ENCODE data around the gene CD55.
"Not testable (repeated sequence)": the region's sequence is repeated elsewhere in the genome, so short reads cannot be mapped to it uniquely, and the experiment has no call there.

Gene CD55

GRCh38 chr1:207305489-207305873 is 16.0 kb upstream of the CD55 start:
- in situ Hi-C loops (cut with HindIII; ENCODE audit: low sequenced_read_pairs), result loop anchor here (5.0 kb wide), 1 partner anchor 98 kb away; no protein-coding TSS in a partner anchor

- in situ Hi-C loops (cut with HindIII; ENCODE audit: low sequenced_read_pairs), result loop anchor here (5.0 kb wide), 1 partner anchor 99 kb away; no protein-coding TSS in a partner anchor
Measured at GRCh38 chr1:207306023-207306422, 15.5 kb upstream of the CD55 start.

- in situ Hi-C loops (cut with HindIII; ENCODE audit: low sequenced_read_pairs), result loop anchor here (5.0 kb wide), 1 partner anchor 99 kb away; no protein-coding TSS in a partner anchor
Measured at GRCh38 chr1:207306603-207307002, 14.9 kb upstream of the CD55 start.

- in situ Hi-C loops (cut with HindIII; ENCODE audit: low sequenced_read_pairs), result loop anchor here (5.0 kb wide), 1 partner anchor 101 kb away; no protein-coding TSS in a partner anchor
Measured at GRCh38 chr1:207308451-207309190, 12.9 kb upstream of the CD55 start.

GRCh38 chr1:207309745-207310273 is 11.7 kb upstream of the CD55 start:
- in situ Hi-C loops (cut with HindIII; ENCODE audit: low sequenced_read_pairs), result loop anchor here (5.0 kb wide), 1 partner anchor 103 kb away; no protein-coding TSS in a partner anchor

- in situ Hi-C loops (cut with HindIII; ENCODE audit: low sequenced_read_pairs), result no loop called here
Measured at GRCh38 chr1:207311888-207312603, 9.4 kb upstream of the CD55 start.

- in situ Hi-C loops (cut with HindIII; ENCODE audit: low sequenced_read_pairs), result no loop called here
Measured at GRCh38 chr1:207312604-207312920, 8.9 kb upstream of the CD55 start.

GRCh38 chr1:207313131-207313530 is 8.3 kb upstream of the CD55 start:
- in situ Hi-C loops (cut with HindIII; ENCODE audit: low sequenced_read_pairs), result no loop called here

GRCh38 chr1:207314816-207315215 is 6.7 kb upstream of the CD55 start:
- in situ Hi-C loops (cut with HindIII; ENCODE audit: low sequenced_read_pairs), result no loop called here

GRCh38 chr1:207315435-207315834 is 6.0 kb upstream of the CD55 start:
- in situ Hi-C loops (cut with HindIII; ENCODE audit: low sequenced_read_pairs), result no loop called here

GRCh38 chr1:207316141-207316540 is 5.3 kb upstream of the CD55 start:
- in situ Hi-C loops (cut with HindIII; ENCODE audit: low sequenced_read_pairs), result no loop called here

GRCh38 chr1:207316622-207317391 is 4.7 kb upstream of the CD55 start:
- in situ Hi-C loops (cut with HindIII; ENCODE audit: low sequenced_read_pairs), result no loop called here

GRCh38 chr1:207317561-207317960 is 3.9 kb upstream of the CD55 start:
- in situ Hi-C loops (cut with HindIII; ENCODE audit: low sequenced_read_pairs), result no loop called here

GRCh38 chr1:207318072-207318619 is 3.3 kb upstream of the CD55 start:
- in situ Hi-C loops (cut with HindIII; ENCODE audit: low sequenced_read_pairs), result no loop called here

GRCh38 chr1:207319199-207319598 is 2.3 kb upstream of the CD55 start:
- in situ Hi-C loops (cut with HindIII; ENCODE audit: low sequenced_read_pairs), result no loop called here

GRCh38 chr1:207320105-207320504 is 1.4 kb upstream of the CD55 start:
- in situ Hi-C loops (cut with HindIII; ENCODE audit: low sequenced_read_pairs), result not testable (repeated sequence)

- in situ Hi-C loops (cut with HindIII; ENCODE audit: low sequenced_read_pairs), result no loop called here
Measured at GRCh38 chr1:207321790-207322645, 540 bp downstream of the CD55 start.

GRCh38 chr1:207323425-207324225 is 2.1 kb downstream of the CD55 start:
- in situ Hi-C loops (cut with HindIII; ENCODE audit: low sequenced_read_pairs), result no loop called here

- in situ Hi-C loops (cut with HindIII; ENCODE audit: low sequenced_read_pairs), result no loop called here
Measured at GRCh38 chr1:207328004-207328403, 6.5 kb downstream of the CD55 start.

Data from endothelial cell of hepatic sinusoid (primary cell).